AG04449 (cell line): ENCODE data around the gene SCTR.

Experiments
- CTCF ChIA-PET: fragments of 350-600 bp; formaldehyde crosslinking; extraction: SDS; loops from one replicate; lab custom pipeline; 2021; ENCODE audit warnings: antibody characterized with exemption; lab: Yijun Ruan, JAX
- POLR2A ChIA-PET: fragments of 400-600, 350-600 bp; formaldehyde crosslinking; extraction: SDS; loops from one replicate; lab custom pipeline; 2020; ENCODE audit warnings: antibody characterized with exemption, inconsistent platforms; lab: Yijun Ruan, JAX
- DNase-seq: peaks from one replicate; pipeline ENCODE4 v3.0.0-alpha.2; 2010; ENCODE audit warnings: low read depth, low spot score
- H3K4me3 ChIP-seq: 2 replicates; pipeline ENCODE4 v1.5.1; 2011; ENCODE audit warnings: low read depth, mild to moderate bottlenecking, control low read depth, low read length
- CTCF ChIP-seq: IDR thresholded peaks from one replicate; pipeline ENCODE4 v1.5.1; 2011; ENCODE audit warnings: mild to moderate bottlenecking, moderate library complexity, low read length, control low read depth, inconsistent platforms; ENCODE audit not compliant: insufficient read depth; ENCODE audit errors: missing control alignments

Gene SCTR

GRCh38 chr2:119419065-119419464 is 105.2 kb downstream of the SCTR start:
- ChIA-PET POLR2A (no interaction called here), CTCF (interaction anchor here (1.1 kb wide), 1 partner anchor 12 kb away, joined by 3 read pairs; no protein-coding TSS in a partner anchor)
- no peak for TF ChIP-seq CTCF
- no peak overlapping the region for H3K4me3 ChIP-seq
- DNase-seq = no peak

GRCh38 chr2:119417908-119418307 is 106.4 kb downstream of the SCTR start:
- ChIA-PET CTCF (no interaction called here), POLR2A (no interaction called here)
- TF ChIP-seq CTCF = no peak
- DNase-seq = no peak
- no peak overlapping the region for H3K4me3 ChIP-seq

- CTCF ChIA-PET = interaction anchor here (2.6 kb wide), 1 partner anchor 60 kb away, joined by 11 read pairs; no protein-coding TSS in a partner anchor
- DNase-seq = no peak
- POLR2A ChIA-PET = no interaction called here
- TF ChIP-seq CTCF = no peak
- H3K4me3 ChIP-seq = no peak overlapping the region
Observed at GRCh38 chr2:119416299-119416923, 107.9 kb downstream of the SCTR start.

- POLR2A ChIA-PET = no interaction called here
- H3K4me3 ChIP-seq = no peak overlapping the region
- CTCF ChIA-PET = interaction anchor here (1.1 to 2.6 kb wide), 2 partner anchors 9 to 61 kb away, joined by 3 to 11 read pairs; no protein-coding TSS in a partner anchor
- TF ChIP-seq CTCF = no peak
- DNase-seq = no peak
Observed at GRCh38 chr2:119415630-119416029, 108.7 kb downstream of the SCTR start.

GRCh38 chr2:119414894-119415293 is 109.4 kb downstream of the SCTR start:
- no peak for TF ChIP-seq CTCF
- H3K4me3 ChIP-seq = no peak overlapping the region
- POLR2A ChIA-PET = no interaction called here
- DNase-seq = no peak
- CTCF ChIA-PET = interaction anchor here (1.1 to 2.6 kb wide), 2 partner anchors 8 to 61 kb away, joined by 3 to 11 read pairs; no protein-coding TSS in a partner anchor

GRCh38 chr2:119409506-119409905 is 114.8 kb downstream of the SCTR start:
- no peak for DNase-seq
- no peak overlapping the region for H3K4me3 ChIP-seq
- ChIA-PET POLR2A (no interaction called here), CTCF (interaction anchor here (0.9 to 9.6 kb wide), 7 partner anchors 9 to 250 kb away, joined by 3 to 161 read pairs (median 3); no protein-coding TSS in a partner anchor)
- no peak for TF ChIP-seq CTCF
